Measurements from ENCODE around the gene TIMM13.

TIMM13 gene

DNA sequence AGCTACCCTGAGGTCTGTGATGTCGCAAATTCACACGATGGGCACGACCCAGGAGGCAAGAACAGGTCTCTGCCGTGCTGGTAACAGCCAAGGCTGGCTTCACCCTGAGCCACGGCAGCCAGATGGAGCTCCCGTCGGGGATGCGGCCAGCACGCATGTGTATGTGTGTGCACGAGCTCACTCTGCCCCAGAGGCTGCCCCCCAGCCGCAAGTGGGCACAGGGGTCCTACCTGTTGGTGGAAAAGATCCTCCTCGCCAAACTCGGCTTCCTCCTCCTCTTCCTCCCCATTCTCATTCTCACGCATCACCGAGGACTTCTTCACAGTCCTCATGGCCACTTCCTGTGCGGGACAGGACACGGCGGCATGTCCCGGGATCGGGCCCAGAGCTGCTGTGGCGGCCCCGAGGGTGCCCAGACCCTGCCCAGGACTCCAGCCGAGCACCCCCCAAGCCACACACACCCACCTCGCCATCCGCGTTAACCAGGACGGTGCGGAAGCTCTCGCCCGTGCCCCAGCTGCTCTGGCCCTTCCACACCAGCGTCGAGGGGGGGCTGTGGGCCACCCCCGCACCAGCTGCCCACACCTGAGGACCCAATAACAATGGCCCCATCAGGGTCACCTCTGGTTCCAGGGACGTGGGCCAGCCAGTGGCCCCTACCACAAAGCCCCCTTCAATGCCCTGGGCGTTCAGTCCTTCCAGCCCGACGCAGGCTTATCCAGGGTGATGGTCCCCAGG lies 4.1 kb upstream of the TIMM13 start:
- peaks cover 6% of the 10 kb centered on the region for H3K27me3 Mint-ChIP-seq
- CTCF ChIA-PET = no interaction called here
- H3K4me3 Mint-ChIP-seq = no peak overlapping the region
- no peak for DNase-seq
- peaks cover 13% of the 10 kb centered on the region for H3K4me1 Mint-ChIP-seq
- H3K36me3 Mint-ChIP-seq = peaks cover 23% of the 10 kb centered on the region
- H3K9me3 Mint-ChIP-seq = no peaks in the 10 kb centered on the region
- no peak overlapping the region for H3K27ac Mint-ChIP-seq

DNA sequence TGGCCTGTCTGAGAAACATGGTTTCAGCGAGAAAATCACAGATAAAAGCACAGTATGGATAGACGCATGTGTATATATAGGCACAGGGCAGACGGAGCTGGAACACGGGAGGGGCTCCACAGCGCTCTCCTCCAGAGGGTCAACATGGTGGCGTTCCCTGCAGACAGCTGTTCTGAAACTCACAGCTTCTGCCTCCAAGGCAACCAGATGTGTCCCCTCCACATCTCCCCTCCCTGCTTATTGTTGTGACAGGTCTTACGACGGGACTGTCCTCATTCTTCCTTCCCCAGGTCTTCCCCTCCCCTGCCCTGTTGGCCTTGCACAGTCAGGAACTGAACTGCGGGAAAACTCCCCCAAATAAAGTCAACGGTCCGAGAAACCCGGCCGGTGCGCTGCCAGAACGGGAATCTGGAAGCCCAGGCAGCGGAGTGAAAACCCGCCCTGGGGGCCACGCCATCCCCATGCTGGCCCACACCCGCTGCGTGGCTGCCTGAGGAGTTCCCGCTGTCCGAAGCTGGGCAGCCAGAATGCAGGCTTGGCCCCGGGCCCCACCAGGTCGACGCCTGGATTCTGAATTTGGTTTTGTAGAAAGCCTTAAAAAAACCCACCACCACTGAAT lies 2.6 kb upstream of the TIMM13 start:
- peaks cover 19% of the 10 kb centered on the region for H3K4me1 Mint-ChIP-seq
- H3K27ac Mint-ChIP-seq = peak overlapping the region; percentile 64
- no peak for DNase-seq
- H3K27me3 Mint-ChIP-seq = peaks cover 6% of the 10 kb centered on the region
- H3K36me3 Mint-ChIP-seq = peaks cover 17% of the 10 kb centered on the region
- no peak overlapping the region for H3K4me3 Mint-ChIP-seq
- no peaks in the 10 kb centered on the region for H3K9me3 Mint-ChIP-seq
- CTCF ChIA-PET = interaction anchor here (1.2 kb wide), 1 partner anchor 9 kb away, joined by 3 read pairs; no protein-coding TSS in a partner anchor

DNA sequence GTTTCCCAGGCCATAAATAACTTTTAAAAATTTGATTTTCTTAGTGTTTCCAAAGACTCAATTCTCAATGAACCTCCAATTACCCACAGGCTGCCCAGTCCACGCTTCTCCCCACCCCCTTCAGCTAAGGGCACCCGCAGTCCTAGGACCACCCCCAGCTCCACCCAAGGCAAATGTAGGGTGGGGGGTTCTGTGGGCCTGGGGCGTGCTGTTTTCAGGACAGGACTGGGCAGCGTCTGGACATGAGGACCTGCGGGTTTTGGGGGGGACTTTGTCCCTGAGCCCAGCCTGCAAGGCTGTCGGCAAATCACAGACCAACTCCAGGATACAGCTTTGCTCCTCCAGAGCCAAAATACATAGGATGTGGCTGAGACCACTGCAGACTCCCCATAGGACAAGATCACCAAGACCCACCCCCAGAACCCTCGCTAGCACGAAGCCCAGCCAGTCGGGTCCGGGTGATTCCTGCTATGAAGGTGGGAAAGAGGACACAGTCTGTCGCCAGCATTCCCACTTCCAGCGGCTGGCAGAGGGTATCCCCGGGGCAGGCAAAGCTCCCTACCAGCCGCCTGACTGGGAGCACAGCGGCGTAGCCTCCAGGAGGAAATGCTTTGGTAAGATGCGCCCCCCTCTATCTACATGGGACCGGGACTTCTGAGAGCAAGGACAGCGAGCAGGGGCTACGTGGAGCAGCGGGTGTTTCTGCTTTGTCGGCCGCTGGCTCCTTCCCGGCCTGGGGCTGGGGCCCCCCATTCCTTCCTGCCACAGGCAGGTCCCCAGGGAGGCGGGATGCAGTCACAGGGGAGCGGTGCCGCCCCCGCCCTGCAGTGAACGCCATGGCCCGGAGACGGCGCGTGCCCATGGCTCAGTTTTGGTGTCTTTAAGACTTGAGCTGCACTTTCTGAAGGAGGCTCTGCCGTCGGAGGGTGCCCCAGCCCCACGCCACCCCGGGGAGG lies 1.6 kb upstream of the TIMM13 start:
- Mint-ChIP-seq H3K4me3 (no peak overlapping the region), H3K27ac (peak overlapping the region; percentile 67), H3K4me1 (peaks cover 19% of the 10 kb centered on the region), H3K9me3 (no peaks in the 10 kb centered on the region), H3K27me3 (peaks cover 6% of the 10 kb centered on the region), H3K36me3 (peaks cover 15% of the 10 kb centered on the region)
- CTCF ChIA-PET = interaction anchor here (1.2 to 1.5 kb wide), 2 partner anchors 10 to 28 kb away, joined by 3 to 4 read pairs; partner anchors contain the start of gene LMNB2
- DNase-seq = no peak

DNA sequence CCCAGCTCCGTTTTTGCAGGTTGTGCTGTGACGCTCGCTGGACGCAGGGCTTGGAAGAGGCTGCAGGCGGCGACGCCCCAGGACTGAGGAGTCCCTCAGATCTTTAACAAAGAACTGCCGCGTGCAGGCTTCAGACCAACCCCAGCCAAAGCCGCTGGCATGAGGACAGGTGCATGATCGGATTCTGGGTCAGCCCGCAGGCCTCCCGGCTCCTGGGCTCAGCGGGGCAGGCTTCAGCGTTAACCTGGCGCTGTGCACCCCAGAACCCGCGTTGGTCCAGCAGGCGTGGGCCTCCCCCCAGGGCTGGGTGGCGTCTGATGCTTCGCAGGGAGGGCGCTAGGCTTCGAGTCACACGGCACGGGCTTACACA lies 920 bp upstream of the TIMM13 start:
- H3K9me3 Mint-ChIP-seq = no peaks in the 10 kb centered on the region
- no peak overlapping the region for H3K4me3 Mint-ChIP-seq
- H3K4me1 Mint-ChIP-seq = peaks cover 19% of the 10 kb centered on the region
- CTCF ChIA-PET = interaction anchor here (0.8 to 1.5 kb wide), 2 partner anchors 18 to 29 kb away, joined by 3 to 4 read pairs; partner anchors contain the start of gene LMNB2
- peaks cover 6% of the 10 kb centered on the region for H3K27me3 Mint-ChIP-seq
- H3K27ac Mint-ChIP-seq = peak overlapping the region; percentile 95
- peaks cover 15% of the 10 kb centered on the region for H3K36me3 Mint-ChIP-seq
- DNase-seq = no peak

DNA sequence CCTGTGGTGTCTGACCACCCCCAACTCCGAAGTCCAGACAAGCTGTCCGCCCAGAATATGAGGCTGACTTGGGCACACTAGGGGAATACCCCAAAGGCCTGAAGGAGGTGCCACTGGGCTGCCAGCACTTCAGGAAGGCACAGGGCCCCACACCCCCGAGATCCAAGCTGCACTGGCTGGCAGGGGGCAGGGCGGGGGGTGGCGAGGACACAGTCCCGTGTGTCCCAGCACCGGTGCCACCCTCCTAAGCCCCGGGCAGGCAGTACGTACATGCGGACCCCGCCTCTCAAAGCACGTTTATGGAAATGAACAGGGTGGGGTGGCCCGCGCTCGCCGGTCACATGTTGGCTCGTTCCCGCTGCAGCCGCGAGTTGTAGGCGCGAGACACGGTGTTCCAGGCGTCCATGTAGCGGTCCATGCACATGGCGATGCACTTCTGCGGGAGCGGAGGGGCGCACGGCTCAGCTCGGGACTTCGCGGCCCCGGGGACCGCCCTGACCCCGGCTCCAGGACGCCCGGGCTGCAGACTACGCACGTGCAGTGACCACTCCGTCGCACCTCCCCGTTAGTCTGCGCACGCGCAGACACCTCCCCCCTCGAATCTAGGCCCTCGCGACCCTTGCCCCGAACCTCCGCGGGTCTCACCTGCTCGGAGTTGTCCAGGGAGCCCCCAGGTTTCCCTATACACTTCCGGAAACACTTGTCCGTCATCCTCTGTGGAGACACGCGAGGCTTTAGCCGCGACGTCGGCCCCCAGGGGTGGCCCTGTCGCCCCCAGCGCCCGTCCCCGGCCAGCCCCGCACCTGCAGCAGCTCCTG lies 566 bp downstream of the TIMM13 start:
- Mint-ChIP-seq H3K9me3 (no peaks in the 10 kb centered on the region), H3K27me3 (peaks cover 6% of the 10 kb centered on the region), H3K27ac (peak overlapping the region; percentile 95), H3K4me1 (peaks cover 19% of the 10 kb centered on the region), H3K4me3 (peak overlapping the region; percentile 89), H3K36me3 (peaks cover 15% of the 10 kb centered on the region)
- peak; percentile 73 for DNase-seq
- CTCF ChIA-PET = no interaction called here

DNA sequence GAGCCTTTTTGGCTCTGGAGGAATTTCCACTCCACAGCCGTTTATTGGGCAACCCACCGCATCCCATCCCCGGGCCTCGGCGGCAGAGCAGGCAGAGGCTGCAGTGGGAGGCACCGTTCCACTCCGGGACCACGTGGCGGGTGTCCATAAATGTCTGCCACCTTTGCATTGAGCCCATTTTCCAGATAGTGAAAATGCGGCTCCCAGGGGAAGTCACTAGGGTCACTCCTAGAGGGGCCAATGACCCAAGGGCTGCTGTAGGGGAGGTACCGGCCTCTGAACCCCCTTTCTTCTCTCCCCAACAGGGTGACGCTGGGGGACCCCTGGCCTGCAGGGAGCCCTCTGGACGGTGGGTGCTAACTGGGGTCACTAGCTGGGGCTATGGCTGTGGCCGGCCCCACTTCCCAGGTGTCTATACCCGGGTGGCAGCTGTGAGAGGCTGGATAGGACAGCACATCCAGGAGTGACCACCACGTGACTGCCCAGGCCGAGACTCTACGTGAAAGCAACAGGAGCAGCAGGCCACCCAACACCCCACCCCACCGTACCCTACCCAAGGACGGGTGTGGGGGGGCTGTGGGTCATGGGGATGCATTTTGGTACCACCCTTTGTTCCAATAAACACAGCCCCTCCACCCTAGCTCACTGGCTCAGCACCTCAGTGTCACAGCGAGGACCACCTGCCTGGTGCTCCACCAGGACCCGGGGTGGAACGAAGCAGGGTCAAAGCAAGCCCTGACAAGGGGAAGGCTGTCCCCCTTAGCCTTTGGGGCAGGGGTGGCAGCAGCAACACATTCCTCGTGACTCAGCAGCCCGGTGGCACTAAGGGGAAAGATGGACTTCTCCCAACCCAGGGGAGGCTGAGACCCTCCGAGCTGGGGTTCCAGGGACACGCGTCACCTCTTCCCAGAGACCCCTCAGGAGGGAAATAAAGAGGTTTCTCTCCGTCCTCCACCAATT lies 1.5 kb downstream of the TIMM13 start:
- CTCF ChIA-PET = no interaction called here
- Mint-ChIP-seq H3K27ac (peak overlapping the region; percentile 95), H3K4me3 (peak overlapping the region; percentile 89), H3K9me3 (no peaks in the 10 kb centered on the region), H3K36me3 (peaks cover 15% of the 10 kb centered on the region), H3K4me1 (peaks cover 19% of the 10 kb centered on the region), H3K27me3 (peaks cover 6% of the 10 kb centered on the region)
- no peak for DNase-seq

DNA sequence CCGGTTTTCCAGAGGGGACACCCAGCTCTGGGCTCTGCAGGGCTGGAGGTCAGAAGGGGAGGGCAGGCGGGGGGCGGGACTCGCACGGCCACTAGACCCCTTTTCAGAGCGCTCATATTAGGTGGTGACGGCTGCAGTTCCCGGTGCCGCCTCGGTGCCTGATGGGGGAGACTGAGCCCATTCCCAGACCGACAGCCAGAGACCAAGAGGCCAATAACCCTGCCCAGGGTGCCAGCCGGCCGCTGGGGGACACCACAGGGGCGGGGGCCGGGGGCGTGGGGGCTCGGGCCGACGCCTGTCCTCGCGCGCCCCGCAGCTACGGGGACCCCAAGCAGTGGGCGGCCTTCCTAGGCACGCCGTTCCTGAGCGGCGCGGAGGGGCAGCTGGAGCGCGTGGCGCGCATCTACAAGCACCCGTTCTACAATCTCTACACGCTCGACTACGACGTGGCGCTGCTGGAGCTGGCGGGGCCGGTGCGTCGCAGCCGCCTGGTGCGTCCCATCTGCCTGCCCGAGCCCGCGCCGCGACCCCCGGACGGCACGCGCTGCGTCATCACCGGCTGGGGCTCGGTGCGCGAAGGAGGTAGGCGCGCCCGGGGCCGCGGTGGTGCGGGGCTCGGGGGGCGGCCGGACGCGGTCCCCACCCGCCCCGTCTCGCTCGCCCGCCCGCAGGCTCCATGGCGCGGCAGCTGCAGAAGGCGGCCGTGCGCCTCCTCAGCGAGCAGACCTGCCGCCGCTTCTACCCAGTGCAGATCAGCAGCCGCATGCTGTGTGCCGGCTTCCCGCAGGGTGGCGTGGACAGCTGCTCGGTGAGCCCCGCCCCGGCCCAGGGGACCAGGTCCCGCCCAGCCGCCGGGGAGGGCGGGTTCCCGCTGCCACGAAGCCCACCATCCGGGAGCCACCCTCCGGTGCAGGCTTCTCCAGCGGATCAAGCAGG lies 2.4 kb downstream of the TIMM13 start:
- Mint-ChIP-seq H3K4me3 (no peak overlapping the region), H3K4me1 (peaks cover 19% of the 10 kb centered on the region), H3K27ac (no peak overlapping the region), H3K9me3 (no peaks in the 10 kb centered on the region), H3K27me3 (peaks cover 6% of the 10 kb centered on the region), H3K36me3 (peaks cover 9% of the 10 kb centered on the region)
- DNase-seq = no peak
- CTCF ChIA-PET = no interaction called here

DNA sequence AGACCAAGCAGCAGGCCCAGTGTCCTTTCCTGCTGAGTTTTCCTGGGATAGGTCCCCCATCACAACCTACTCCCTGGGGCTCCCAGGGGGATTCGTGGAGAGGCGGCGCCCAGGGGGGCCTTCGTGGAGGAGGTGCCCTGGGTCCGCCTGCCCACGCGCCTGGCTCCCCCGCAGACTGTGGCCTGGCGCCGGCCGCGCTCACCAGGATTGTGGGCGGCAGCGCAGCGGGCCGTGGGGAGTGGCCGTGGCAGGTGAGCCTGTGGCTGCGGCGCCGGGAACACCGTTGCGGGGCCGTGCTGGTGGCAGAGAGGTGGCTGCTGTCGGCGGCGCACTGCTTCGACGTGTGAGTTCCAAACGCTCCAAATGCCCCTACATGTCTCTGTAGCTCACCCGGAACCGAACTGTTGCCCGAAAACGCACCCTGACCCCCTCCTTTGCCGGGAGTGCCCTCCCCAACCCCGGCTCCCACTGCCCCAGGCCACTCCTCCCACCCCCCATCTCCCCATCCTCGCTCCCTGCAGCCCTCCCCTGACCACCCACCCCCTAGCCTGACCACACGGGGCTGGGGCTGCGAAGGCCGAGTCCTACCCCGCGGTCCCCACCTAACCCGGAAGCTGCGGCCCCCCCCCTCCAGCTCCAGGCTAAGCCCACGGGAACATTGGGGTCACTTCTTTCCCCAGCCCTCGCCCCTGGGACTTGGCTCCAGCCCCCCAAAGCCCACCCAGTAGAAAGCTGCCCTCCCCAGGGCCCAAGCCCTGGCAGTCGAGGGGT lies 3.3 kb downstream of the TIMM13 start:
- Mint-ChIP-seq H3K27me3 (peaks cover 6% of the 10 kb centered on the region), H3K4me1 (peaks cover 17% of the 10 kb centered on the region), H3K36me3 (peaks cover 7% of the 10 kb centered on the region), H3K9me3 (no peaks in the 10 kb centered on the region), H3K4me3 (no peak overlapping the region), H3K27ac (no peak overlapping the region)
- CTCF ChIA-PET = no interaction called here
- no peak for DNase-seq

DNA sequence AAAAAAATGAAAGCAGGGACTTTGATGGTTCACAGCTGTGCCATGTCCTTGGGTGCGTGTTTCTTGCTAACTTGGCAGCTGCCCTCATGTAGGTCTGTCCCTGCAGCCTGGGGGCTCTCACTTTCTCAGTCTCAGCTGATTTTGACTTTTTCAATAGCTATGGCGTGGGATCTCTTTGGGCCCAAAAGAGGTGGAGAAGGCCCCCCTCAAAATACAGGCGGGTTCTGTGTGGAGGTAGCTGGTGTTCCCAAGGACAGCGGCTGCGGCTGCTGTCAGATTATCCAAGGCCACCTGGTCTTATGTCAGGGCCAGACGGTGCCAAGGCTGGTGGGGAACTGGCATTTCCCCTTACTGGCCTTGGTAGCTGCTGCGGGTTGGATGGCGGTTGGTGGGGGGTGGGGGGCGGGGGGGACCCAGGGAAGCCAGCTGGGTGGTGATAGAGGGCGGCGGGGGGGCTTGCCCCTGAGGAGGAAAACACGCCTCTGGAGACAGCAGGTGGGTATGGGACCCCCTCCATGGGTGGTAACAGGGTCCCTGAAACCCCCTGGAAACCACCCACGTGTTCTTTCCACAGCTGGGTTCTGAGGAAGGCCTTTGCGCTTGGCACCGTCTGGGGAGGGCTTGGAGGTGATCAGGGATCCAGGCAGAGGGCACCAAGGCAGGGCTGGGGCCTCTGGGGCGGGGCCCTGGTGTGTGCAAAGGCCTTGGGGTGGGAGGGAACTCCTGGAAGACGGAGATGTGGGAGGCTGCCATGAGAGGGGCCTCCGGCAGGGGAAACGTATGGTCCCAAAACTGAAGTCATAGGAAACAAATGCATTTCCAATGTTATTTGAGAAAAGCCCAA lies 4.1 kb downstream of the TIMM13 start:
- H3K27ac Mint-ChIP-seq = no peak overlapping the region
- no peak for DNase-seq
- peaks cover 6% of the 10 kb centered on the region for H3K27me3 Mint-ChIP-seq
- H3K4me3 Mint-ChIP-seq = no peak overlapping the region
- H3K4me1 Mint-ChIP-seq = peaks cover 17% of the 10 kb centered on the region
- no peaks in the 10 kb centered on the region for H3K9me3 Mint-ChIP-seq
- CTCF ChIA-PET = interaction anchor here (0.6 kb wide), 1 partner anchor 225 kb away, joined by 3 read pairs; no protein-coding TSS in a partner anchor
- H3K36me3 Mint-ChIP-seq = peaks cover 7% of the 10 kb centered on the region

DNA sequence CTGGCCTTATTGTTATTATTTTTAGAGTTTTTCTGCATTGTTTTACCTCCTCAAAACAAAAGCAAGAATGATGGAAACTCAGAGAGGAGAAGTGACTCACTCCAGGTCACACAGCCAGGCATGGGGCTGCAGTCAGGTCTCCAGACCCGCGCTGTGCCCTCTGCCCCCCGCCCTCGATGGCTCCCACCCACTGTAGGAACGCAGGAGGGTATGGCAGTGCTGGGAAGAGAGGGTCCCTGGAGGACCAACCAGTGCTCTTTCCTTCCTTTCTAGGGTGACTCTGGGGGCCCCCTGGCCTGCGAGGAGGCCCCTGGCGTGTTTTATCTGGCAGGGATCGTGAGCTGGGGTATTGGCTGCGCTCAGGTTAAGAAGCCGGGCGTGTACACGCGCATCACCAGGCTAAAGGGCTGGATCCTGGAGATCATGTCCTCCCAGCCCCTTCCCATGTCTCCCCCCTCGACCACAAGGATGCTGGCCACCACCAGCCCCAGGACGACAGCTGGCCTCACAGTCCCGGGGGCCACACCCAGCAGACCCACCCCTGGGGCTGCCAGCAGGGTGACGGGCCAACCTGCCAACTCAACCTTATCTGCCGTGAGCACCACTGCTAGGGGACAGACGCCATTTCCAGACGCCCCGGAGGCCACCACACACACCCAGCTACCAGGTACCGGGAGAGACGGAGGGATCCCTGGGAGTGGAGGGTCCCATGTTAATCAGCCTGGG lies 5.6 kb downstream of the TIMM13 start:
- peaks cover 9% of the 10 kb centered on the region for H3K4me1 Mint-ChIP-seq
- CTCF ChIA-PET = no interaction called here
- no peak for DNase-seq
- no peaks in the 10 kb centered on the region for H3K9me3 Mint-ChIP-seq
- no peak overlapping the region for H3K27ac Mint-ChIP-seq
- H3K27me3 Mint-ChIP-seq = no peaks in the 10 kb centered on the region
- no peak overlapping the region for H3K4me3 Mint-ChIP-seq
- H3K36me3 Mint-ChIP-seq = peaks cover 5% of the 10 kb centered on the region

Measured in activated naive CD4-positive, alpha-beta T cell treated with anti-CD3 and anti-CD28 coated beads, Interleukin-2, amount 10 ng/mL, durations not matched to agents 7 days and 5 days (primary cell).